ENCODE data around the gene PREX1.
A peak's percentile ranks its signal among the peaks of the same experiment; 100 is the strongest.

The PREX1 gene

GRCh38 chr20:48864738-48865318 lies 37.0 kb upstream of the PREX1 start:
- TF ChIP-seq MYC (IDR thresholded peaks at IDR 0.05; ENCODE audit: low read depth, low read length) (no peak), CTCF (IDR thresholded peaks at IDR 0.05; ENCODE audit: low read depth, low read length) (no peak), MAX (IDR thresholded peaks at IDR 0.05; ENCODE audit: low read depth, low read length) (no peak), POLR2A (IDR thresholded peaks at IDR 0.05; ENCODE audit: extremely low read depth, insufficient read length) (no peak)
- no peak overlapping the region for H3K4me3 ChIP-seq (ENCODE audit: low read depth, low read length)
- DNase-seq (ENCODE audit: low read depth): peak; percentile 40

GRCh38 chr20:48864254-48864653 lies 36.5 kb upstream of the PREX1 start:
- no peak overlapping the region for H3K4me3 ChIP-seq (ENCODE audit: low read depth, low read length)
- no peak for DNase-seq (ENCODE audit: low read depth)
- TF ChIP-seq MAX (IDR thresholded peaks at IDR 0.05; ENCODE audit: low read depth, low read length) (no peak), POLR2A (IDR thresholded peaks at IDR 0.05; ENCODE audit: extremely low read depth, insufficient read length) (no peak), CTCF (IDR thresholded peaks at IDR 0.05; ENCODE audit: low read depth, low read length) (no peak), MYC (IDR thresholded peaks at IDR 0.05; ENCODE audit: low read depth, low read length) (no peak)

- no peak for DNase-seq (ENCODE audit: low read depth)
- no peak overlapping the region for H3K4me3 ChIP-seq (ENCODE audit: low read depth, low read length)
- no peak for TF ChIP-seq MYC (IDR thresholded peaks at IDR 0.05; ENCODE audit: low read depth, low read length)
- TF ChIP-seq CTCF (IDR thresholded peaks at IDR 0.05; ENCODE audit: low read depth, low read length): no peak
- TF ChIP-seq POLR2A (IDR thresholded peaks at IDR 0.05; ENCODE audit: extremely low read depth, insufficient read length): no peak
- TF ChIP-seq MAX (IDR thresholded peaks at IDR 0.05; ENCODE audit: low read depth, low read length): no peak
Measured at GRCh38 chr20:48862279-48862678, 34.5 kb upstream of the PREX1 start.

GRCh38 chr20:48861444-48861843 lies 33.6 kb upstream of the PREX1 start:
- no peak for DNase-seq (ENCODE audit: low read depth)
- TF ChIP-seq MAX (IDR thresholded peaks at IDR 0.05; ENCODE audit: low read depth, low read length) (no peak), CTCF (IDR thresholded peaks at IDR 0.05; ENCODE audit: low read depth, low read length) (no peak), MYC (IDR thresholded peaks at IDR 0.05; ENCODE audit: low read depth, low read length) (no peak), POLR2A (IDR thresholded peaks at IDR 0.05; ENCODE audit: extremely low read depth, insufficient read length) (no peak)
- no peak overlapping the region for H3K4me3 ChIP-seq (ENCODE audit: low read depth, low read length)

GRCh38 chr20:48858075-48858790 lies 30.4 kb upstream of the PREX1 start:
- TF ChIP-seq MAX (IDR thresholded peaks at IDR 0.05; ENCODE audit: low read depth, low read length) (no peak), POLR2A (IDR thresholded peaks at IDR 0.05; ENCODE audit: extremely low read depth, insufficient read length) (no peak), MYC (IDR thresholded peaks at IDR 0.05; ENCODE audit: low read depth, low read length) (no peak), CTCF (IDR thresholded peaks at IDR 0.05; ENCODE audit: low read depth, low read length) (no peak)
- H3K4me3 ChIP-seq (ENCODE audit: low read depth, low read length): no peak overlapping the region
- DNase-seq (ENCODE audit: low read depth): no peak
